MCF 10A (cell line): ENCODE results near the gene HTR1E. TPM values are rescaled to one million over a fixed set of nuclear protein-coding genes. Genes with fewer than 3 reads are reported as not detected.

Experiments
- BruUV-seq: library from RNA; stranded (reverse); fragments of 400-500 nt; replicated peaks from 2 replicates; lab custom pipeline; 2021; lab: Mats Ljungman, UMichigan
- CTCF ChIA-PET: fragments of 300-600 bp; sonication (Branson Sonifier 250); formaldehyde crosslinking; extraction: SDS; loops from one replicate; lab custom pipeline; 2021; ENCODE audit warnings: antibody characterized with exemption, inconsistent platforms; lab: Yijun Ruan, JAX
- POLR2A ChIA-PET: fragments of 300-600, 350-650 bp; sonication (Branson Sonifier 250); formaldehyde crosslinking; extraction: SDS; loops from one replicate; lab custom pipeline; 2020; ENCODE audit warnings: antibody characterized with exemption, inconsistent platforms; lab: Yijun Ruan, JAX
- DNase-seq: peaks from one replicate; pipeline ENCODE4 v3.0.0-alpha.2; 2018; ENCODE audit not compliant: unreplicated experiment
- H3K27ac Mint-ChIP-seq: one replicate; pipeline ENCODE4 v1.8.0; 2022; ENCODE audit warnings: mild to moderate bottlenecking, low read depth, mixed read lengths; ENCODE audit not compliant: unreplicated experiment
- H3K27me3 Mint-ChIP-seq: one replicate; pipeline ENCODE4 v1.8.0; 2022; ENCODE audit warnings: mixed read lengths; ENCODE audit not compliant: insufficient read depth, unreplicated experiment
- H3K36me3 Mint-ChIP-seq: one replicate; pipeline ENCODE4 v1.8.0; 2022; ENCODE audit warnings: mild to moderate bottlenecking, moderate library complexity, mixed read lengths; ENCODE audit not compliant: insufficient read depth, unreplicated experiment
- H3K4me1 Mint-ChIP-seq: one replicate; pipeline ENCODE4 v1.8.0; 2022; ENCODE audit warnings: mixed read lengths; ENCODE audit not compliant: insufficient read depth, unreplicated experiment
- H3K4me3 Mint-ChIP-seq: one replicate; pipeline ENCODE4 v1.8.0; 2022; ENCODE audit warnings: mild to moderate bottlenecking, moderate library complexity, mixed read lengths; ENCODE audit not compliant: unreplicated experiment
- H3K9me3 Mint-ChIP-seq: one replicate; pipeline ENCODE4 v1.8.0; 2022; ENCODE audit warnings: mixed read lengths; ENCODE audit not compliant: unreplicated experiment
- CTCF ChIP-seq: fragments of 200-600 bp; IDR thresholded peaks from one replicate; pipeline ENCODE4 v1.8.0; 2022; ENCODE audit warnings: antibody characterized with exemption, mild to moderate bottlenecking; ENCODE audit not compliant: unreplicated experiment
- intact Hi-C: fragments of 100-400 bp; cut with micrococcal nuclease; formaldehyde crosslinking; loops from 2 replicates; pipeline ENCODE4 v1.14.1; 2022
- total RNA-seq: library from RNA; stranded (reverse); gene quantifications from 2 replicates; pipeline ENCODE4 v1.2.3, GENCODE V29; 2022

The HTR1E gene
- total RNA-seq, 1 experiment from 2014 or later: not detected

GRCh38 chr6:86963352-86963751 is 26.0 kb downstream of the HTR1E start:
- H3K9me3 Mint-ChIP-seq: no peaks in the 10 kb centered on the region
- POLR2A ChIA-PET: no interaction called here
- no TSS peak for BruUV-seq

GRCh38 chr6:86964029-86964579 is 26.8 kb downstream of the HTR1E start:
- CTCF ChIA-PET: no interaction called here
- BruUV-seq: no TSS peak

More at GRCh38 chr6:86963352-86963751, 26.0 kb downstream of the HTR1E start:
- intact Hi-C loops: no loop called here
- no peak overlapping the region for H3K27ac Mint-ChIP-seq
- CTCF ChIA-PET: no interaction called here
- no peak for TF ChIP-seq CTCF
- DNase-seq: no peak
- no peaks in the 10 kb centered on the region for H3K4me1 Mint-ChIP-seq
- peaks cover 29% of the 10 kb centered on the region for H3K27me3 Mint-ChIP-seq
- peaks cover 6% of the 10 kb centered on the region for H3K36me3 Mint-ChIP-seq
- H3K4me3 Mint-ChIP-seq: no peak overlapping the region

GRCh38 chr6:86966271-86966670 is 28.9 kb downstream of the HTR1E start:
- ChIA-PET CTCF (interaction anchor here (0.6 to 1.4 kb wide), 2 partner anchors 14 to 1045 kb away, joined by 3 read pairs; no protein-coding TSS in a partner anchor), POLR2A (no interaction called here)
- no peak for TF ChIP-seq CTCF
- Mint-ChIP-seq H3K4me3 (no peak overlapping the region), H3K36me3 (peaks cover 4% of the 10 kb centered on the region), H3K27ac (no peak overlapping the region), H3K9me3 (no peaks in the 10 kb centered on the region), H3K27me3 (peaks cover 29% of the 10 kb centered on the region), H3K4me1 (peaks cover 10% of the 10 kb centered on the region)
- no TSS peak for BruUV-seq
- no peak for DNase-seq
- intact Hi-C loops: no loop called here

More at GRCh38 chr6:86964029-86964579, 26.8 kb downstream of the HTR1E start:
- H3K27me3 Mint-ChIP-seq: peaks cover 29% of the 10 kb centered on the region
- H3K9me3 Mint-ChIP-seq: no peaks in the 10 kb centered on the region
- intact Hi-C loops: no loop called here
- H3K36me3 Mint-ChIP-seq: peaks cover 6% of the 10 kb centered on the region
- H3K4me1 Mint-ChIP-seq: peaks cover 3% of the 10 kb centered on the region
- no peak overlapping the region for H3K4me3 Mint-ChIP-seq
- POLR2A ChIA-PET: no interaction called here
- H3K27ac Mint-ChIP-seq: no peak overlapping the region
- no peak for DNase-seq
- TF ChIP-seq CTCF: no peak

- Mint-ChIP-seq H3K27me3 (peaks cover 44% of the 10 kb centered on the region), H3K36me3 (no peaks in the 10 kb centered on the region), H3K4me1 (peaks cover 10% of the 10 kb centered on the region), H3K27ac (no peak overlapping the region), H3K9me3 (no peaks in the 10 kb centered on the region), H3K4me3 (no peak overlapping the region)
- ChIA-PET POLR2A (no interaction called here), CTCF (interaction anchor here (0.6 kb wide), 1 partner anchor 33 kb away, joined by 3 read pairs; no protein-coding TSS in a partner anchor)
- no TSS peak for BruUV-seq
- peak; percentile 59 for DNase-seq
- TF ChIP-seq CTCF: no peak
- intact Hi-C loops: no loop called here
Measured at GRCh38 chr6:86969573-86969972, 32.2 kb downstream of the HTR1E start.
